ENCODE measurements around the gene GREM1.

Gene GREM1

GRCh38 chr15:32787949-32788348, 70.1 kb downstream of the GREM1 start:
- no peak for DNase-seq

GRCh38 chr15:32790352-32790999, 72.7 kb downstream of the GREM1 start:
- peak; percentile 79 for DNase-seq

GRCh38 chr15:32792436-32792835, 74.6 kb downstream of the GREM1 start:
- no peak for DNase-seq

Measured in fibroblast of skin of right biceps (primary cell).